Measurements from ENCODE around the gene CBX7. TPM values are rescaled to one million over a fixed set of nuclear protein-coding genes. Genes with fewer than 3 reads are reported as not detected.
A peak's percentile ranks its signal among the peaks of the same experiment; 100 is the strongest.

CBX7 gene
- total and polyA plus RNA-seq, 2 experiments from 2014 or later, result 2.6 to 11.5 TPM

DNA sequence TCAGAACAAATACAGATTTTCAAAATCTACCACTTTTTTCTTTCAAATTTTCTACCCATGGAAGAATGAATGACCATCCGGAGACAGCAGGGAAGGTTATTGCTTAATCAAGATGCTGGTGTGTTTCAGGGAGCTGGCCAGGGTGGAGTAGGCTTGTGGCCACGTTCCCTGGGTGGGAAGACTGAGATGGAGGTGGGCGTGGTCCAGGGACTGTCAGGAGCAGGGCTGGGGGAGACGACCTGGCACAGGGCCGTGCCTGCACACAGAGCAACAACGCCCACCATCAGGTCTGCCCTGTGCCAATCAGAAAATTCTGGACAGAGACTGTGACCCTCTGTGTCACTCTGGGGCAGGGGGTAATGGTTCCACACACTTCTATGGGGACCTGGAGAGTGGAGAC lies 62.6 kb downstream of the CBX7 start (continued):
- TF ChIP-seq, protein P1, sequence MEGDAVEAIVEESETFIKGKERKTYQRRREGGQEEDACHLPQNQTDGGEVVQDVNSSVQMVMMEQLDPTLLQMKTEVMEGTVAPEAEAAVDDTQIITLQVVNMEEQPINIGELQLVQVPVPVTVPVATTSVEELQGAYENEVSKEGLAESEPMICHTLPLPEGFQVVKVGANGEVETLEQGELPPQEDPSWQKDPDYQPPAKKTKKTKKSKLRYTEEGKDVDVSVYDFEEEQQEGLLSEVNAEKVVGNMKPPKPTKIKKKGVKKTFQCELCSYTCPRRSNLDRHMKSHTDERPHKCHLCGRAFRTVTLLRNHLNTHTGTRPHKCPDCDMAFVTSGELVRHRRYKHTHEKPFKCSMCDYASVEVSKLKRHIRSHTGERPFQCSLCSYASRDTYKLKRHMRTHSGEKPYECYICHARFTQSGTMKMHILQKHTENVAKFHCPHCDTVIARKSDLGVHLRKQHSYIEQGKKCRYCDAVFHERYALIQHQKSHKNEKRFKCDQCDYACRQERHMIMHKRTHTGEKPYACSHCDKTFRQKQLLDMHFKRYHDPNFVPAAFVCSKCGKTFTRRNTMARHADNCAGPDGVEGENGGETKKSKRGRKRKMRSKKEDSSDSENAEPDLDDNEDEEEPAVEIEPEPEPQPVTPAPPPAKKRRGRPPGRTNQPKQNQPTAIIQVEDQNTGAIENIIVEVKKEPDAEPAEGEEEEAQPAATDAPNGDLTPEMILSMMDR (conservative IDR thresholded peaks at IDR 0.05; ENCODE audit: low read depth in 2 of 2), result no peak
- TF ChIP-seq EZH2 (IDR thresholded peaks at IDR 0.05; ENCODE audit: low read depth, unreplicated experiment), result no peak
- TF ChIP-seq STAT1 (IDR thresholded peaks at IDR 0.05; ENCODE audit: unreplicated experiment), result no peak
- no peak for TF ChIP-seq ZNF331 (CRISPR knock-in tag; IDR thresholded peaks at IDR 0.05; ENCODE audit: low read depth)
- TF ChIP-seq ZNF114 (CRISPR knock-in tag; IDR thresholded peaks at IDR 0.05), result no peak
- no peak for TF ChIP-seq EZH2phosphoT487 (IDR thresholded peaks at IDR 0.05; ENCODE audit: unreplicated experiment)
- TF ChIP-seq, protein P2, sequence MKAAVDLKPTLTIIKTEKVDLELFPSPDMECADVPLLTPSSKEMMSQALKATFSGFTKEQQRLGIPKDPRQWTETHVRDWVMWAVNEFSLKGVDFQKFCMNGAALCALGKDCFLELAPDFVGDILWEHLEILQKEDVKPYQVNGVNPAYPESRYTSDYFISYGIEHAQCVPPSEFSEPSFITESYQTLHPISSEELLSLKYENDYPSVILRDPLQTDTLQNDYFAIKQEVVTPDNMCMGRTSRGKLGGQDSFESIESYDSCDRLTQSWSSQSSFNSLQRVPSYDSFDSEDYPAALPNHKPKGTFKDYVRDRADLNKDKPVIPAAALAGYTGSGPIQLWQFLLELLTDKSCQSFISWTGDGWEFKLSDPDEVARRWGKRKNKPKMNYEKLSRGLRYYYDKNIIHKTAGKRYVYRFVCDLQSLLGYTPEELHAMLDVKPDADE (IDR thresholded peaks at IDR 0.05), result no peak

DNA sequence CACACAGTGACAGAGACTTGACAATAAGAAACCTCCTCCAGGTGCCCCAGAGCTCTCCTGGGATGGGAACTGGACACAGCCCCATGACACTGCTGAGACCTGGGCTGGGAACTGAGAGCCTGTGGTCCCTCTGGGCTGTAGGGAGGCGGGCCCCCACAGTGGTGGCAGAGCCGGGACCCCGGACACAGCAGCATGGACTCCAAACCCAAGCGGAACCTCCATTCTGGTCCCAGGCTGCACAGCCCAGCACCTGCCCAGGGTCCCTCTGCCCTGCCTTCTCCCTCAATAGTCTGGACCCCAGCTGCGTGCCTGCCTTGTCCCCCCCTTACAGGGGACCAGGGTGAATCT lies 63.8 kb downstream of the CBX7 start:
- Histone ChIP-seq H3K27ac (ENCODE audit: low read depth) (no peak overlapping the region), H3K4me3 (no peak overlapping the region), H3K79me2 (replicated peaks; ENCODE audit: insufficient read depth) (no peaks in the 10 kb centered on the region), H3K9me2 (ENCODE audit: insufficient read depth) (no peaks in the 10 kb centered on the region), H3K4me2 (no peak overlapping the region), H4K20me1 (replicated peaks; ENCODE audit: insufficient read depth) (no peaks in the 10 kb centered on the region), H3K36me3 (ENCODE audit: insufficient read depth) (no peaks in the 10 kb centered on the region), H2AFZ (no peak overlapping the region), H3K4me1 (ENCODE audit: insufficient read depth) (peaks cover 5% of the 10 kb centered on the region; the same call in 1 of the 2 replicates), H3K27me3 (ENCODE audit: insufficient read depth) (no peaks in the 10 kb centered on the region), H3F3A (replicated peaks; ENCODE audit: low read depth) (no peaks in the 10 kb centered on the region)
- Mint-ChIP-seq H3K27me3 (ENCODE audit: insufficient read depth, low read depth, poor library complexity) (peaks cover 15% of the 10 kb centered on the region), H3K4me1 (peaks cover 18% of the 10 kb centered on the region), H3K9me3 (no peaks in the 10 kb centered on the region), H3K27ac (peak overlapping the region; percentile 17; the same call in 1 of the 2 replicates), H3K36me3 (ENCODE audit: low read depth) (no peaks in the 10 kb centered on the region), H3K4me3 (no peak overlapping the region; the same call in 2 of the 3 replicates)
- ATAC-seq (no peak; the same call in 2 of the 3 replicates), DNase-seq (ENCODE audit: low spot score) (no peak)
- TF ChIP-seq, protein P2 (IDR thresholded peaks at IDR 0.05), result no peak
- TF ChIP-seq JUNB (IDR thresholded peaks at IDR 0.05; ENCODE audit: unreplicated experiment) (no peak), POLR2AphosphoS5 (IDR thresholded peaks at IDR 0.05; ENCODE audit: low read depth) (no peak), ZNF331 (CRISPR knock-in tag; IDR thresholded peaks at IDR 0.05; ENCODE audit: low read depth) (no peak), EZH2 (IDR thresholded peaks at IDR 0.05; ENCODE audit: low read depth, unreplicated experiment) (no peak), CREB1 (CRISPR knock-in tag; IDR thresholded peaks at IDR 0.05; ENCODE audit: low read depth) (no peak), STAT1 (IDR thresholded peaks at IDR 0.05; ENCODE audit: unreplicated experiment) (no peak)
- TF ChIP-seq, protein P1 (conservative IDR thresholded peaks at IDR 0.05; ENCODE audit: low read depth in 2 of 2), result no peak
- TF ChIP-seq, protein P3, sequence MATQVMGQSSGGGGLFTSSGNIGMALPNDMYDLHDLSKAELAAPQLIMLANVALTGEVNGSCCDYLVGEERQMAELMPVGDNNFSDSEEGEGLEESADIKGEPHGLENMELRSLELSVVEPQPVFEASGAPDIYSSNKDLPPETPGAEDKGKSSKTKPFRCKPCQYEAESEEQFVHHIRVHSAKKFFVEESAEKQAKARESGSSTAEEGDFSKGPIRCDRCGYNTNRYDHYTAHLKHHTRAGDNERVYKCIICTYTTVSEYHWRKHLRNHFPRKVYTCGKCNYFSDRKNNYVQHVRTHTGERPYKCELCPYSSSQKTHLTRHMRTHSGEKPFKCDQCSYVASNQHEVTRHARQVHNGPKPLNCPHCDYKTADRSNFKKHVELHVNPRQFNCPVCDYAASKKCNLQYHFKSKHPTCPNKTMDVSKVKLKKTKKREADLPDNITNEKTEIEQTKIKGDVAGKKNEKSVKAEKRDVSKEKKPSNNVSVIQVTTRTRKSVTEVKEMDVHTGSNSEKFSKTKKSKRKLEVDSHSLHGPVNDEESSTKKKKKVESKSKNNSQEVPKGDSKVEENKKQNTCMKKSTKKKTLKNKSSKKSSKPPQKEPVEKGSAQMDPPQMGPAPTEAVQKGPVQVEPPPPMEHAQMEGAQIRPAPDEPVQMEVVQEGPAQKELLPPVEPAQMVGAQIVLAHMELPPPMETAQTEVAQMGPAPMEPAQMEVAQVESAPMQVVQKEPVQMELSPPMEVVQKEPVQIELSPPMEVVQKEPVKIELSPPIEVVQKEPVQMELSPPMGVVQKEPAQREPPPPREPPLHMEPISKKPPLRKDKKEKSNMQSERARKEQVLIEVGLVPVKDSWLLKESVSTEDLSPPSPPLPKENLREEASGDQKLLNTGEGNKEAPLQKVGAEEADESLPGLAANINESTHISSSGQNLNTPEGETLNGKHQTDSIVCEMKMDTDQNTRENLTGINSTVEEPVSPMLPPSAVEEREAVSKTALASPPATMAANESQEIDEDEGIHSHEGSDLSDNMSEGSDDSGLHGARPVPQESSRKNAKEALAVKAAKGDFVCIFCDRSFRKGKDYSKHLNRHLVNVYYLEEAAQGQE (IDR thresholded peaks at IDR 0.05; ENCODE audit: unreplicated experiment), result no peak

All from GM23338 (cell line).